VCaP (cell line): ENCODE results near the gene BSG.
"Not testable (repeated sequence)": the region's sequence is repeated elsewhere in the genome, so short reads cannot be mapped to it uniquely, and the experiment has no call there.

Experiments
- H3K27ac ChIP-seq: fragments of 450-650 bp; 2 replicates; pipeline ENCODE4 v1.5.1; 2017
- CTCF ChIP-seq: fragments of 450-650 bp; conservative IDR thresholded peaks from 2 replicates; pipeline ENCODE4 v1.5.1; 2017; ENCODE audit warnings: mild to moderate bottlenecking, moderate library complexity

Gene BSG

GRCh38 chr19:618674-619285 is 46.4 kb downstream of the BSG start:
- TF ChIP-seq CTCF, result no peak
- H3K27ac ChIP-seq, result no peak overlapping the region

- H3K27ac ChIP-seq, result no peak overlapping the region
- TF ChIP-seq CTCF, result no peak
These were observed 47.0 kb downstream of the BSG start for GRCh38 chr19:619286-620002.

GRCh38 chr19:620166-620862 is 47.9 kb downstream of the BSG start:
- no peak overlapping the region for H3K27ac ChIP-seq
- TF ChIP-seq CTCF, result no peak

- not testable (repeated sequence) for H3K27ac ChIP-seq
These were observed 48.8 kb downstream of the BSG start for GRCh38 chr19:621191-621590.

GRCh38 chr19:621819-622218 is 49.4 kb downstream of the BSG start:
- H3K27ac ChIP-seq, result no peak overlapping the region
- TF ChIP-seq CTCF, result no peak

GRCh38 chr19:622666-623065 is 50.3 kb downstream of the BSG start:
- TF ChIP-seq CTCF, result no peak
- H3K27ac ChIP-seq, result no peak overlapping the region

GRCh38 chr19:623175-623916 is 51.0 kb downstream of the BSG start:
- TF ChIP-seq CTCF, result no peak
- H3K27ac ChIP-seq, result no peak overlapping the region
